Suprapubic skin (tissue), 4 donors: ENCODE results near the gene LRPAP1. TPM values are rescaled to one million over a fixed set of nuclear protein-coding genes. Genes with fewer than 3 reads are reported as not detected.

Source experiments
- DNase-seq, 2 donors: peaks; one replicate each; pipeline ENCODE4 v3.0.0-alpha.2; 2019; ENCODE audit warnings: low spot score in 2 of 2
- H3K27ac ChIP-seq: fragments of 200-600 bp; sonication (generic); one replicate; pipeline ENCODE4 v1.5.1; 2019
- H3K27me3 ChIP-seq: fragments of 200-600 bp; sonication (generic); one replicate; pipeline ENCODE4 v1.5.1; 2019
- H3K36me3 ChIP-seq: fragments of 200-600 bp; sonication (generic); one replicate; pipeline ENCODE4 v1.5.1; 2019
- H3K4me1 ChIP-seq: fragments of 200-600 bp; sonication (generic); one replicate; pipeline ENCODE4 v1.5.1; 2019
- H3K4me3 ChIP-seq: fragments of 200-600 bp; sonication (generic); one replicate; pipeline ENCODE4 v1.5.1; 2019; ENCODE audit warnings: mild to moderate bottlenecking
- H3K9me3 ChIP-seq: fragments of 200-600 bp; sonication (generic); one replicate; pipeline ENCODE4 v1.5.1; 2019
- EP300 ChIP-seq: sonication (generic); formaldehyde crosslinking; IDR thresholded peaks from one replicate; pipeline ENCODE4 v1.6.1; 2017; ENCODE audit warnings: antibody characterized with exemption
- POLR2A ChIP-seq, 2 donors: fragments of 450-650 bp; IDR thresholded peaks; one replicate each; pipeline ENCODE4 v1.6.1; 2017; ENCODE audit warnings: antibody characterized with exemption in 2 of 2, mild to moderate bottlenecking in 2 of 2, moderate library complexity in 2 of 2
- POLR2AphosphoS5 ChIP-seq, 3 donors: sonication (generic); formaldehyde crosslinking; IDR thresholded peaks; one replicate each; pipeline ENCODE4 v1.6.1; 2017; ENCODE audit warnings: antibody characterized with exemption in 3 of 3
- WGBS: methylation state at CpG from one replicate; pipeline ENCODE4 v1.1.5; 2018; 5-methylcytosine and 5-hydroxymethylcytosine counted together
- total RNA-seq, 4 donors: library from RNA; depleted of rRNA; stranded (reverse); fragments of >200 nt; gene quantifications; one replicate each; pipeline ENCODE4 v1.1.0, GENCODE V29; 2016
- TF ChIP-seq, protein P1 (sequence below), 2 donors: fragments of 200-600 bp in 1 of 2; fragments of 450-650 bp in 1 of 2; sonication (generic) in 1 of 2; IDR thresholded peaks; one replicate each; pipeline ENCODE4 v1.5.1; 2016 to 2019; ENCODE audit warnings: antibody characterized with exemption in 2 of 2, mild to moderate bottlenecking in 1 of 2, moderate library complexity in 1 of 2

Gene LRPAP1
- total RNA-seq, 4 donors from 2014 or later = 88.8 to 114 (median 95.5) TPM

DNA sequence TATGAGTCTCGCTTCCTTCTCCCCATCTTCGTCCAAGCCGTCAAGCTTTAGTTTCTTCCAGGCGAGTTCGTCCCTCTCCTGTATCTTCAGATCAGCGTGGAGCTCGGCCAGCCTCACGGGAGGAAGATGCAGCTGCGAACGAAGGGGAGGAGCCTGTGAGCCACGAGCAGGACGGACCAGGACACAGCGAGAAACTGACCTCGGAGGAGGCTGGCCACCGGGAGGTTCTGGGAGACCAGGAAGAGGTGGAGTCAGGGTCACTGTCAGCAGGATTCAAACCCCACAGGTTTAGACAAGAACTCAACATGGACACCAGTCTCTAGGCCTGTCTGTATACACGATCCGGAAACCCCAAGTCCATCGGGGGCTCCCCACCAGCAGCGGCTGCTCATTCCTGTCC, 7.3 kb downstream of the LRPAP1 start:
- DNase-seq = peak in 1 of 2 donors; percentile 59
- H3K36me3 ChIP-seq = peaks cover 62% of the 10 kb centered on the region

DNA sequence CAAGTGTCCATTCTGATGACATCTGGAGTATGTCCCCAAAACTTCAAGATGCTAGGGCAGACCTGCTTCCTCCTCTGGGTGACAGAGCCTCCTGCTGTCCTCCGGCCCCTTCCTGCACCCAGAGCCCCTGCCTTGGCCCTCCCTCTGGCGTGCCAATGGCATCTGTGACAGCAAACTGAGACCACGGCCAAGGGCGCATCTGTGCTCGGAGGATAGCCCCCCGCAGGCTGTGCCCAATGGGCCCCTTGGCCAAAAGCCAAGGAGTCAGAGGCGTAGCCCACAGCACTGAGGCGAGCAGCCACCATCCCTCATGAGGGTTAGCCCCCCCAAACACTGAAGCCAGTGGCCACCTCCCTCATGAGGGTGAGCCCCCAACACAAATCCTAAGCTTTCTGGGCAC, 7.9 kb downstream of the LRPAP1 start:
- Histone ChIP-seq H3K9me3 (no peaks in the 10 kb centered on the region), H3K4me1 (no peaks in the 10 kb centered on the region), H3K4me3 (no peak overlapping the region), H3K36me3 (peaks cover 68% of the 10 kb centered on the region), H3K27ac (no peak overlapping the region), H3K27me3 (no peaks in the 10 kb centered on the region)
- WGBS = 50% methylated on average over 1 of the region's 8 CpGs
- TF ChIP-seq, protein P1, sequence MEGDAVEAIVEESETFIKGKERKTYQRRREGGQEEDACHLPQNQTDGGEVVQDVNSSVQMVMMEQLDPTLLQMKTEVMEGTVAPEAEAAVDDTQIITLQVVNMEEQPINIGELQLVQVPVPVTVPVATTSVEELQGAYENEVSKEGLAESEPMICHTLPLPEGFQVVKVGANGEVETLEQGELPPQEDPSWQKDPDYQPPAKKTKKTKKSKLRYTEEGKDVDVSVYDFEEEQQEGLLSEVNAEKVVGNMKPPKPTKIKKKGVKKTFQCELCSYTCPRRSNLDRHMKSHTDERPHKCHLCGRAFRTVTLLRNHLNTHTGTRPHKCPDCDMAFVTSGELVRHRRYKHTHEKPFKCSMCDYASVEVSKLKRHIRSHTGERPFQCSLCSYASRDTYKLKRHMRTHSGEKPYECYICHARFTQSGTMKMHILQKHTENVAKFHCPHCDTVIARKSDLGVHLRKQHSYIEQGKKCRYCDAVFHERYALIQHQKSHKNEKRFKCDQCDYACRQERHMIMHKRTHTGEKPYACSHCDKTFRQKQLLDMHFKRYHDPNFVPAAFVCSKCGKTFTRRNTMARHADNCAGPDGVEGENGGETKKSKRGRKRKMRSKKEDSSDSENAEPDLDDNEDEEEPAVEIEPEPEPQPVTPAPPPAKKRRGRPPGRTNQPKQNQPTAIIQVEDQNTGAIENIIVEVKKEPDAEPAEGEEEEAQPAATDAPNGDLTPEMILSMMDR (IDR thresholded peaks at IDR 0.05) = no peak
- no peak for TF ChIP-seq POLR2AphosphoS5 (IDR thresholded peaks at IDR 0.05)
- TF ChIP-seq POLR2A (IDR thresholded peaks at IDR 0.05) = no peak
- no peak for TF ChIP-seq EP300
- DNase-seq = no peak

More for the DNA sequence above, 7.3 kb downstream of the LRPAP1 start:
- peaks cover 4% of the 10 kb centered on the region for H3K4me1 ChIP-seq
- H3K27ac ChIP-seq = no peak overlapping the region
- H3K4me3 ChIP-seq = no peak overlapping the region
- no peaks in the 10 kb centered on the region for H3K9me3 ChIP-seq
- TF ChIP-seq POLR2A (IDR thresholded peaks at IDR 0.05) (no peak), POLR2AphosphoS5 (IDR thresholded peaks at IDR 0.05) (no peak), EP300 (no peak)
- TF ChIP-seq, protein P1 (IDR thresholded peaks at IDR 0.05) = no peak
- WGBS = 87% methylated on average over 19 of the region's 19 CpGs
- H3K27me3 ChIP-seq = no peaks in the 10 kb centered on the region

DNA sequence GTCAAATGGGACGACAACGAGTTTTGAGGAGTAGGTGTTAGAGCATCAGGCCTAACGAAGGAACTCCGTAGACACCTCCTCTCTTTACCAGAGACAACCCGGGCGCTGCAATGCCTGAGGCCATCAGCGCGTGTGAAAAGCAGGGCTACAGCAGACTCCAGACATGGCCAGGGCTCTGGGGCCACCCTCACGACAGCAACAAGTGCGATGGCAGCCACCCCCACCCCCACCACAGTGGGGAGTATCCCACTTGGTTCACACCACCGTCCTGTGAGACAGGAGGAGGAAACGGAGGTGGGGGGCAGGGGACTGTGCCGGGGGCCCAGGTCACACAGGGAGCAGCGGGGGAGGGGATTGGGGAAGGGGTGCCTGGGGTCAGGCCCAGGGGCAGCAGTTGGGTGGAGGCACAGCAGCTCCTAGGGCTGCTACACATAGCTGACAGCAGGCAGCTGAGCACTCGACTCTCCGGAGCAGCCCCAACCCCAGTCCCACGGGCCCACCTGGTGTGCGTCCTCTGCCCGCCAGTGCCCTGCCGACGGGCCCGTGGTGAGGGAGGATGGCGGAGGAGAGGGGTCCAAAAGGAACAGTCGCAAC, 8.5 kb downstream of the LRPAP1 start:
- Histone ChIP-seq H3K36me3 (peaks cover 71% of the 10 kb centered on the region), H3K4me3 (no peak overlapping the region), H3K27ac (no peak overlapping the region), H3K27me3 (no peaks in the 10 kb centered on the region), H3K9me3 (no peaks in the 10 kb centered on the region), H3K4me1 (no peaks in the 10 kb centered on the region)
- WGBS = 91% methylated on average over 19 of the region's 24 CpGs
- TF ChIP-seq POLR2AphosphoS5 (IDR thresholded peaks at IDR 0.05) = no peak
- TF ChIP-seq POLR2A (IDR thresholded peaks at IDR 0.05) = no peak
- TF ChIP-seq EP300 = no peak
- TF ChIP-seq, protein P1 (IDR thresholded peaks at IDR 0.05) = no peak
- no peak for DNase-seq

DNA sequence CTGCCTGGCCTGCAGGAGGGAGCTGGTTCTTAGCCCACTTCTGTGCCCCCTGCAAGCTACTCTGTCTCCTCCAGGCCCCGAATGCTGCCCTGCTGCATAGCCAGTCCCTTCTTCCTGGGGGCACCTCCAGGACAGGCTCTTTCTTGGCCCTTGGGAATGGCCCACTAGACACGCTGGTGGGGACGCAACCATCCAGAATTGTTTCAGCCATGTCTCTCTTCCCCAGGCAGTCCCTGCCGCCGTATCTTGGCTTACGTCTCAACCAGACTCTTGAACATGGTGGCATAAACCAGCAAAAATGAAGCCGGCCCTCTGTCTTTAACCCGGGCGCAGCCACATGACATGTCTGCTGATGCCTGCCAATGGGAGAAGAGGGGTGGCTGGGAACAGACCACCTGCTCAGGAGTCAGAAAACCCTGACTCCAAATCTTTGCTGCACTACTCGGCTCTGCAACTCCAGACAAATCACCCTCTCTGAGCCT, 9.0 kb downstream of the LRPAP1 start:
- TF ChIP-seq EP300 = no peak
- TF ChIP-seq, protein P1 (IDR thresholded peaks at IDR 0.05) = no peak
- TF ChIP-seq POLR2AphosphoS5 (IDR thresholded peaks at IDR 0.05) = no peak
- no peak for TF ChIP-seq POLR2A (IDR thresholded peaks at IDR 0.05)
- no peak for DNase-seq
- Histone ChIP-seq H3K4me3 (no peak overlapping the region), H3K36me3 (peaks cover 77% of the 10 kb centered on the region), H3K4me1 (no peaks in the 10 kb centered on the region), H3K27ac (no peak overlapping the region), H3K9me3 (no peaks in the 10 kb centered on the region), H3K27me3 (no peaks in the 10 kb centered on the region)
- WGBS = 89% methylated on average over 8 of the region's 10 CpGs

DNA sequence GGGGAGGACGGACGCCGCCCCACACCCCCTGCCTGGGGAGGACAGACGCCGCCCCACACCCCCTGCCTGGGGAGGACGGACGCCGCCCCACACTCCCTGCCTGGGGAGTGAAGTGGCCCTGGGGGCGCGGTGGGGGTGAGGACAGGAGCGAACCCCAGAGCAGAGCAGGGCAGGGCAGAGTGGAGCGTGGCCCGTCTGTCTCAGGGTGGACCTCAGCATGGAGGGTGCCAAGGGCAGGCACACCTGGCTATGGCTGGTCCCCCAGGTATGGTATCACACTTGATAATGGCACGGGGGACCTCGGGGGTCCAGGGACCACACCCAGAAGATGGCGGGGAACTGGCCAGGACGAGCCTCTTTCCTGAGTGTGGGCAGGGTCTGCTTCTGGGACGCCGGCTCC, 9.6 kb downstream of the LRPAP1 start:
- H3K4me3 ChIP-seq = no peak overlapping the region
- TF ChIP-seq POLR2AphosphoS5 (IDR thresholded peaks at IDR 0.05) = no peak
- TF ChIP-seq, protein P1 (IDR thresholded peaks at IDR 0.05) = no peak
- no peak for TF ChIP-seq POLR2A (IDR thresholded peaks at IDR 0.05)
- no peak for TF ChIP-seq EP300
- WGBS = 91% methylated on average over 7 of the region's 19 CpGs
- H3K36me3 ChIP-seq = peaks cover 82% of the 10 kb centered on the region
- no peak overlapping the region for H3K27ac ChIP-seq
- no peaks in the 10 kb centered on the region for H3K9me3 ChIP-seq
- no peaks in the 10 kb centered on the region for H3K4me1 ChIP-seq
- H3K27me3 ChIP-seq = no peaks in the 10 kb centered on the region
- no peak for DNase-seq
